ENCODE measurements around the gene LMF1.

The LMF1 gene

GRCh38 chr16:906296-906695 is 64.5 kb downstream of the LMF1 start:
- TF ChIP-seq CTCF (IDR thresholded peaks at IDR 0.05) = no peak

GRCh38 chr16:901715-902601 is 68.8 kb downstream of the LMF1 start:
- TF ChIP-seq CTCF (IDR thresholded peaks at IDR 0.05) = no peak

- TF ChIP-seq CTCF (IDR thresholded peaks at IDR 0.05) = no peak
These were observed 69.6 kb downstream of the LMF1 start for GRCh38 chr16:901149-901548.

GRCh38 chr16:900211-900610 is 70.6 kb downstream of the LMF1 start:
- no peak for TF ChIP-seq CTCF (IDR thresholded peaks at IDR 0.05)

GRCh38 chr16:899683-900060 is 71.1 kb downstream of the LMF1 start:
- no peak for TF ChIP-seq CTCF (IDR thresholded peaks at IDR 0.05)

GRCh38 chr16:898761-899682 is 71.8 kb downstream of the LMF1 start:
- TF ChIP-seq CTCF (IDR thresholded peaks at IDR 0.05) = no peak

GRCh38 chr16:898216-898615 is 72.6 kb downstream of the LMF1 start:
- TF ChIP-seq CTCF (IDR thresholded peaks at IDR 0.05) = no peak

Data from LNCAP (cell line).